Aorta (tissue), 5 donors: ENCODE results near the gene PCBP3. TPM values are rescaled to one million over a fixed set of nuclear protein-coding genes. Genes with fewer than 3 reads are reported as not detected.

Experiments
- ATAC-seq: fragments of 200-7000 bp; cut with Tn5 transposase; one replicate; pipeline ENCODE4 v1.9.1; 2022; ENCODE audit warnings: moderate library complexity; ENCODE audit not compliant: low FRiP score
- DNase-seq, 2 donors: peaks; one replicate each; pipeline ENCODE4 v3.0.0-alpha.2; 2020
- H3K27ac ChIP-seq, 2 donors: one replicate each; pipeline ENCODE4 v1.5.1; 2013; ENCODE audit warnings: low read length in 2 of 2, mild to moderate bottlenecking in 2 of 2, moderate library complexity in 2 of 2, control low read depth in 1 of 2, inconsistent platforms in 1 of 2, low read depth in 1 of 2
- H3K27me3 ChIP-seq, 2 donors: one replicate each; pipeline ENCODE4 v1.6.1; 2013; ENCODE audit warnings: control low read depth in 1 of 2, low read length in 1 of 2, mild to moderate bottlenecking in 1 of 2, moderate library complexity in 1 of 2; ENCODE audit not compliant: insufficient read depth in 2 of 2, control insufficient read depth in 1 of 2
- H3K36me3 ChIP-seq, 2 donors: one replicate each; pipeline ENCODE4 v1.6.1; 2013; ENCODE audit warnings: control low read depth in 1 of 2, low read length in 1 of 2, mild to moderate bottlenecking in 1 of 2; ENCODE audit not compliant: insufficient read depth in 2 of 2, control insufficient read depth in 1 of 2
- H3K4me1 ChIP-seq, 2 donors: one replicate each; pipeline ENCODE4 v1.6.1; 2013; ENCODE audit warnings: low read length in 2 of 2, control low read depth in 1 of 2, mild to moderate bottlenecking in 1 of 2, moderate library complexity in 1 of 2; ENCODE audit not compliant: insufficient read depth in 2 of 2, control insufficient read depth in 1 of 2
- H3K4me3 ChIP-seq, 2 donors: one replicate each; pipeline ENCODE4 v1.5.1; 2013; ENCODE audit warnings: low read length in 2 of 2, control low read depth in 1 of 2, mild to moderate bottlenecking in 1 of 2
- H3K9me3 ChIP-seq: one replicate; pipeline ENCODE4 v1.6.1; 2013; ENCODE audit warnings: mild to moderate bottlenecking, low read length; ENCODE audit not compliant: control insufficient read depth
- WGBS, 2 donors: extraction: QIAGEN DNeasy Blood & Tissue Kit; methylation state at CpG; one replicate each; pipeline ENCODE4 v1.1.7; 2013; 5-methylcytosine and 5-hydroxymethylcytosine counted together
- intact Hi-C, 2 donors: fragments of 100-400 bp; cut with DNase I; formaldehyde crosslinking; loops; one replicate each; pipeline versions ENCODE4 v1.14.2 to v1.15.0; 2022
- polyA plus RNA-seq, 2 donors: library from polyadenylated mRNA; stranded (reverse); fragments of 200-250 nt; gene quantifications; one replicate each; pipeline ENCODE4 v1.2.3, GENCODE V29; 2013
- total RNA-seq, 2 donors: library from RNA; stranded (reverse); fragmentation: NEBNext Ultra II Directional; extraction: Animal tissue kit (Norgen Biotek cat#: 25700); gene quantifications; one replicate each; pipeline ENCODE4 v1.2.1, GENCODE V29; 2021
- donor health status: healthy with polysubstance abuse.
- donor health status: Bipolar disorder and iron deficiency.
- donor health status: DM: no; HTN: no; CAD: no.
- donor health status: DM: no; HTN: no; CAD: no.
- donor health status: DM: yes; HTN: yes; CAD: no.

The PCBP3 gene
- total and polyA plus RNA-seq, 4 donors: 3.6 to 15.0 (median 7.0) TPM; not detected in 1

- no peaks in the 10 kb centered on the region for H3K4me1 ChIP-seq
- intact Hi-C loops: no loop called here
- H3K4me3 ChIP-seq: no peak overlapping the region
- no peak overlapping the region for H3K27ac ChIP-seq
- no peaks in the 10 kb centered on the region for H3K27me3 ChIP-seq
- no peaks in the 10 kb centered on the region for H3K36me3 ChIP-seq
- ATAC-seq (no peak), DNase-seq (peak in 1 of 2 donors; percentile 52)
- H3K9me3 ChIP-seq: no peaks in the 10 kb centered on the region
- 69 to 80% methylated on average over 9 of the region's 9 CpGs for WGBS, 2 donors
Observed at GRCh38 chr21:45966791-45967394, 323.4 kb downstream of the PCBP3 start.

GRCh38 chr21:45969921-45970673, 326.6 kb downstream of the PCBP3 start:
- Histone ChIP-seq H3K36me3 (no peaks in the 10 kb centered on the region), H3K4me3 (no peak overlapping the region), H3K4me1 (no peaks in the 10 kb centered on the region), H3K27me3 (no peaks in the 10 kb centered on the region), H3K9me3 (no peaks in the 10 kb centered on the region), H3K27ac (no peak overlapping the region)
- WGBS, 2 donors: 66 to 67% methylated on average over 22 of the region's 22 CpGs
- no peak for ATAC-seq
- intact Hi-C loops: loop anchor here (5.0 kb wide), 2 partner anchors 257 to 262 kb away; partner anchors contain the start of gene LSS (in 1 of the 2)
- peak in 1 of 2 donors; percentile 52 for DNase-seq

- no peak overlapping the region for H3K4me3 ChIP-seq
- intact Hi-C loops: loop anchor here (5.0 kb wide), 2 partner anchors 256 to 261 kb away; partner anchors contain the start of gene LSS (in 1 of the 2)
- 38 to 40% methylated on average over 25 of the region's 25 CpGs for WGBS, 2 donors
- H3K36me3 ChIP-seq: no peaks in the 10 kb centered on the region
- DNase-seq (peak; percentile 83 to 92), ATAC-seq (peak; percentile 76)
- H3K27me3 ChIP-seq: no peaks in the 10 kb centered on the region
- H3K4me1 ChIP-seq: no peaks in the 10 kb centered on the region
- H3K9me3 ChIP-seq: no peaks in the 10 kb centered on the region
- peak overlapping the region; percentile 19 to 70 for H3K27ac ChIP-seq
Observed at GRCh38 chr21:45970674-45971615, 327.4 kb downstream of the PCBP3 start.

- intact Hi-C loops: loop anchor here (2.0 to 5.0 kb wide), 5 partner anchors 13 to 261 kb away; partner anchors contain the start of genes COL6A2 (in 1 of the 2) and LSS (in 1 of the 2)
- DNase-seq (peak; percentile 71 to 85), ATAC-seq (peak; percentile 20)
- Histone ChIP-seq H3K27ac (peak overlapping the region; percentile 99), H3K27me3 (no peaks in the 10 kb centered on the region), H3K4me1 (no peaks in the 10 kb centered on the region), H3K36me3 (no peaks in the 10 kb centered on the region), H3K9me3 (no peaks in the 10 kb centered on the region), H3K4me3 (no peak overlapping the region)
- WGBS, 2 donors: 21 to 23% methylated on average over 20 of the region's 20 CpGs
Observed at GRCh38 chr21:45971616-45972352, 328.3 kb downstream of the PCBP3 start.

- 5 to 10% methylated on average over 12 to 19 of the region's 19 CpGs for WGBS, 2 donors
- Histone ChIP-seq H3K36me3 (no peaks in the 10 kb centered on the region), H3K4me3 (peak overlapping the region in 1 of 2 donors; percentile 9), H3K27ac (peak overlapping the region; percentile 99), H3K4me1 (no peaks in the 10 kb centered on the region), H3K9me3 (no peaks in the 10 kb centered on the region), H3K27me3 (no peaks in the 10 kb centered on the region)
- ATAC-seq (peak; percentile 9), DNase-seq (peak in 1 of 2 donors; percentile 68)
- intact Hi-C loops: loop anchor here (2.0 to 5.0 kb wide), 5 partner anchors 14 to 260 kb away; partner anchors contain the start of genes COL6A2 (in 1 of the 2) and LSS (in 1 of the 2)
Observed at GRCh38 chr21:45972353-45972715, 328.8 kb downstream of the PCBP3 start.

GRCh38 chr21:45972716-45973474, 329.4 kb downstream of the PCBP3 start:
- no peaks in the 10 kb centered on the region for H3K36me3 ChIP-seq
- peak; percentile 52 for ATAC-seq
- peak; percentile 84 to 89 for DNase-seq
- H3K4me1 ChIP-seq: no peaks in the 10 kb centered on the region
- intact Hi-C loops: loop anchor here (1.0 to 5.0 kb wide), 7 partner anchors 8 to 259 kb away; partner anchors contain the start of genes COL6A1 (in 1 of the 2), COL6A2 (in 1 of the 2) and LSS (in 1 of the 2)
- H3K27me3 ChIP-seq: no peaks in the 10 kb centered on the region
- peak overlapping the region; percentile 9 to 12 for H3K4me3 ChIP-seq
- H3K9me3 ChIP-seq: no peaks in the 10 kb centered on the region
- WGBS, 2 donors: 1% methylated on average over 36 to 58 of the region's 58 CpGs
- peak overlapping the region; percentile 99 for H3K27ac ChIP-seq

GRCh38 chr21:45973475-45974072, 330.0 kb downstream of the PCBP3 start:
- ATAC-seq: peak; percentile 74
- H3K27me3 ChIP-seq: no peaks in the 10 kb centered on the region
- H3K4me1 ChIP-seq: no peaks in the 10 kb centered on the region
- WGBS, 2 donors: 1 to 2% methylated on average over 38 of the region's 38 CpGs
- intact Hi-C loops: loop anchor here (1.0 to 5.0 kb wide), 7 partner anchors 8 to 259 kb away; partner anchors contain the start of genes COL6A1 (in 1 of the 2), COL6A2 (in 1 of the 2) and LSS (in 1 of the 2)
- DNase-seq: peak; percentile 90 to 94
- peak overlapping the region; percentile 99 for H3K27ac ChIP-seq
- no peaks in the 10 kb centered on the region for H3K9me3 ChIP-seq
- H3K4me3 ChIP-seq: peak overlapping the region; percentile 39 to 54
- H3K36me3 ChIP-seq: no peaks in the 10 kb centered on the region
